GM12801 (cell line): Measurements from ENCODE around the gene GPALPP1.

Experiments used
- TF ChIP-seq, protein P1 (sequence below): IDR thresholded peaks from one replicate; pipeline ENCODE4 v1.5.1; 2011; ENCODE audit warnings: control low read depth; ENCODE audit not compliant: insufficient read length; ENCODE audit errors: extremely low read depth

Gene GPALPP1

DNA sequence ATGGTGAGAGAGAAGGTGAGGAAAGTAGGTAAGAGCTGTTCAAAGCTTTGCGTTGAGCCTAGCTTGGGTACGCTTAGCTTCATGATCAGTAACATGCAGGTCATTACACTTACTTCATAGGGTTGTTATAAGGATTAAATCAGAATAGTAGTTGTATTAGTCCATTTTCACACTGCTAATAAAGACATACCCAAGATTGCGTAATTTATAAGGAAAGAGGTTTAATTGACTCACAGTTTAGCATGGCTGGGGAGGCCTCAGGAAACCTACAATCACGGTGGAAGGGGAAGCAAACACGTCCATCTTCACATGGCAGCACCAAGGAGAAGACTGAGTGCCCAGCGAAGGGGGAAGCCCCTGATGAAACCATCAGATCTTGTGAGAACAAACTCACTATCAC is 21.9 kb downstream of the GPALPP1 start:
- TF ChIP-seq, protein P1, sequence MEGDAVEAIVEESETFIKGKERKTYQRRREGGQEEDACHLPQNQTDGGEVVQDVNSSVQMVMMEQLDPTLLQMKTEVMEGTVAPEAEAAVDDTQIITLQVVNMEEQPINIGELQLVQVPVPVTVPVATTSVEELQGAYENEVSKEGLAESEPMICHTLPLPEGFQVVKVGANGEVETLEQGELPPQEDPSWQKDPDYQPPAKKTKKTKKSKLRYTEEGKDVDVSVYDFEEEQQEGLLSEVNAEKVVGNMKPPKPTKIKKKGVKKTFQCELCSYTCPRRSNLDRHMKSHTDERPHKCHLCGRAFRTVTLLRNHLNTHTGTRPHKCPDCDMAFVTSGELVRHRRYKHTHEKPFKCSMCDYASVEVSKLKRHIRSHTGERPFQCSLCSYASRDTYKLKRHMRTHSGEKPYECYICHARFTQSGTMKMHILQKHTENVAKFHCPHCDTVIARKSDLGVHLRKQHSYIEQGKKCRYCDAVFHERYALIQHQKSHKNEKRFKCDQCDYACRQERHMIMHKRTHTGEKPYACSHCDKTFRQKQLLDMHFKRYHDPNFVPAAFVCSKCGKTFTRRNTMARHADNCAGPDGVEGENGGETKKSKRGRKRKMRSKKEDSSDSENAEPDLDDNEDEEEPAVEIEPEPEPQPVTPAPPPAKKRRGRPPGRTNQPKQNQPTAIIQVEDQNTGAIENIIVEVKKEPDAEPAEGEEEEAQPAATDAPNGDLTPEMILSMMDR = no peak

DNA sequence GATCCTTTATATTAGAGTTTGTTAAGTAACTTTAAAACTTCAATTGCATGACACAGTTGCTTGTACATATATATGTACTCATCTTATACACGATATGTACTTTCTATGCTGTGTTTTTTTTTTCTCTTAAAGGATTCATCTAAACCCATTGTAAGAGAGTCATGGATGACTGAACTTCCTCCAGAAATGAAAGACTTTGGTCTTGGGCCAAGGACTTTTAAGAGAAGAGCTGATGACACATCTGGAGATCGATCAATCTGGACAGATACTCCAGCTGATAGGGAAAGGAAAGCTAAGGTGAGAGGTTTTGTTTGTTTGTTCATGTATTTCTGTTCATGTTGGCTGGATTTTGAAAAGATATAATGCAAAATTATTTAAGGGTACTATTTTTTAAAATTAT is 26.0 kb downstream of the GPALPP1 start:
- TF ChIP-seq, protein P1 = no peak

GRCh38 chr13:45016792-45017425 is 27.6 kb downstream of the GPALPP1 start:
- TF ChIP-seq, protein P1 = no peak

DNA sequence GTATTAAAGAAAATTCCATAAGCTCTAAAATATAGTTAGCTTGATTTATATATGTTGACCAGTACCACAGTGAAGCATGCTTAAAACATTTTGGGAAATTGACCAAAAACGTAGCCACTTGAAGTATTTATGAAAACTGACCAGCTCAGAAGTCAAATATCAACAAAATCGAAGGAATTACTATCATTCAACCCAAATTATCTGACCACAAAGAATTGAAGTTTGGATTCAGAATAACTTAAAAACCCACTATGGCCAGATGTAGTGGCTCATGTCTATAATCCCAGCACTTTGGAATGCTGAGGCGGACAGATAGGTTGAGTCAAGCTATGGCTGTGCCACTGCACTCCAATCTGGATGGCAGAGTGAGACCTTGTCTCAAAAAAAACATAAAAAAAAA is 31.9 kb downstream of the GPALPP1 start:
- TF ChIP-seq, protein P1 = no peak

DNA sequence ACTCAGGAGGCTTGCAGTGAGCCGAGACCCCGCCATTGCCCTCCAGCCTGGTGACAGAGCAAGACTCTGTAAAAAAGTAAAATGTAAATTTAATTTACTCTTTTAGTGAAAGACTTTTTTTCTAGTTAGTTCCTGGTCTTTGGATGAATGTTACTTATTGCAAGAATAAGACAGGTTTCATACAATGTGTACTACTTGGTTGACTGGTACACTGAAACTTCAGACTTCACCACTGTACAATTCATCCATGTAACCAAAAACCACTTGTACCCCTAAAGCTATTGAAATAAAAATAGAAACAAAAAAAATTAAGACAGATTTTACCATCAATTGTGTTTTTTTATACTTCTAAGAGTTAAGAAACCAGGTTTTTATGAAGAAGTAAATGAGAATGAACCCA is 35.5 kb downstream of the GPALPP1 start:
- TF ChIP-seq, protein P1 = no peak

GRCh38 chr13:45034342-45034741 is 45.0 kb downstream of the GPALPP1 start:
- TF ChIP-seq, protein P1 = no peak

DNA sequence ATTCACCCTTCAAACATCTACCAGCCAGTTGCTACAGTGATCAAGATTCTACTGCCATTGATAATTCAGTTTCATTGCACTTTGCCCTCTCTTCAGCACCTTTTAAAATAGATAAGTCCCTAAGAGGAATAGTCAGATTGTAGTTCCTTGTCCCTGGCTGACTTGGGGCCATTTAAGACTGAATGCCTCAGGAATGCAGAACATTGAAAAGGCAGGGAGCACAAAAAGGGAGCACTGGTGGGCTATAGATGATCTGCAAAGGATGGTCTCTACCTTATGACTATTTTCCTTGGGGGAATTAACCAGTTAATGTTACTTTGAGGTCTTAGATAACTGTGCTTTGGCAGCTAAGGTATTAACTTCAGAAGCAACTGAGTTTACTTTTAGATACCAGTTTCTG is 46.9 kb downstream of the GPALPP1 start:
- TF ChIP-seq, protein P1 = no peak

- TF ChIP-seq, protein P1 = no peak
Measured at GRCh38 chr13:45040173-45040572, 50.8 kb downstream of the GPALPP1 start.
